GM18508 (cell line): ENCODE data around the gene HACD1.

Experiments
- ATAC-seq: cut with Tn5 transposase; IDR thresholded peaks from one replicate; pipeline ENCODE4 v1.9.1; 2021; ENCODE audit warnings: moderate number of reproducible peaks; ENCODE audit not compliant: insufficient read depth, unreplicated experiment

HACD1 gene, protein sequence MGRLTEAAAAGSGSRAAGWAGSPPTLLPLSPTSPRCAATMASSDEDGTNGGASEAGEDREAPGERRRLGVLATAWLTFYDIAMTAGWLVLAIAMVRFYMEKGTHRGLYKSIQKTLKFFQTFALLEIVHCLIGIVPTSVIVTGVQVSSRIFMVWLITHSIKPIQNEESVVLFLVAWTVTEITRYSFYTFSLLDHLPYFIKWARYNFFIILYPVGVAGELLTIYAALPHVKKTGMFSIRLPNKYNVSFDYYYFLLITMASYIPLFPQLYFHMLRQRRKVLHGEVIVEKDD

DNA sequence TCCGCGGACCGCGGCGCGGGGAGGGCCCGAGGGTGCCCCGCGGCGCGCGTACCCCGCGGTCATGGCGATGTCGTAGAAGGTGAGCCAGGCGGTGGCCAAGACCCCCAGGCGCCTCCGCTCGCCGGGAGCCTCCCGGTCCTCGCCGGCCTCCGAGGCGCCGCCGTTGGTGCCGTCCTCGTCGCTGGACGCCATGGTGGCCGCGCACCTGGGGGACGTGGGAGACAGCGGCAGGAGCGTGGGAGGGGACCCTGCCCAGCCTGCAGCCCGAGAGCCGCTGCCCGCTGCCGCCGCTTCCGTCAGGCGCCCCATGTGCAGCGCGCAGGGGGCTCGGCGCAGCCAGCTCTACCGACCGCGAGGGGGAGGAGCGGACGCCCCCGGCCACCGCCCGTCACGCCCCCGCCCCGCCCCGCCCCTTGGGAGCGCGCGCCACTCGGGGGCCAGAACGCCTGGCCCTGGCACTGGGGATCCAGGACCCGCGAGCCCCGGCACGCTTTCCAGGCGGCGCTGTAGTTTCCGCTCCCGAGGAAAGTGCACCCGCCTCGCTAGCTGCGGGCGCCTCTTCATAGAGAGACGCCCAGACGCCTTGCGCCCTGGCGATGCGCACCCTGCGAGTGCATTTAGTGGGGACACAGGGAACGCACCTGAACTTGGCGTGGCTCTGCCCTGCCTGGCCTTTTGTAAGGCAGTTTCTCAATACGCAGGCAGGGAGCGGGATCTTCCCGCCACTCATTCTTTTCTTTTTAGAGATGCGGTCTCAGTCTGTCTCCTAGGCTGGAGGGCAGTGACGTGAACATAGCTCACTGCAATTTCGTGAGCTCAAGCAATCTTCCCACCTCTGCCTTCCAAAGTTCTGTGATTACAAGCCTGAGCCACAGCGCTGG lies at the start of gene HACD1:
TSS of gene HACD1 (minus strand) at position 344 of the 881 bp plus-strand sequence. CDS start at position 309, 35 bp downstream.
- ATAC-seq = peak; percentile 39

DNA sequence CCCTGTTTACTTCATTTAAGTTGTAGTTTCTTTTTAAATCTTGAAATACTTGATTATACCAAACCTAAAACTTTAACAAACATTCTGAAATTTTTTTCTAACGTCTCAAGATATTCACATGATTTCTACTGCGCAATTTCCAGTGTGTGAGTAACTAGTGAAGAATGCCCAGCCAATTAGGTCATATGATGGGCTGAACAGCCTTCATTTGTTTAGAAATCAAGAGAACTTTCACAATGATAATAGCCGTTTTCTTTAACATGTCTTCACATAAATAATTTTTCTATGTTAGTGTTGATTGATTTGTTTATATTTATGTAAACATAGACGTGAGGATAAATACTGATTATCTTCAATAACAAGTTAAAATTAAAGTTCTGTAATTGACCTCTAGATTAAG lies 48.6 kb upstream of the HACD1 start:
- no peak for ATAC-seq

DNA sequence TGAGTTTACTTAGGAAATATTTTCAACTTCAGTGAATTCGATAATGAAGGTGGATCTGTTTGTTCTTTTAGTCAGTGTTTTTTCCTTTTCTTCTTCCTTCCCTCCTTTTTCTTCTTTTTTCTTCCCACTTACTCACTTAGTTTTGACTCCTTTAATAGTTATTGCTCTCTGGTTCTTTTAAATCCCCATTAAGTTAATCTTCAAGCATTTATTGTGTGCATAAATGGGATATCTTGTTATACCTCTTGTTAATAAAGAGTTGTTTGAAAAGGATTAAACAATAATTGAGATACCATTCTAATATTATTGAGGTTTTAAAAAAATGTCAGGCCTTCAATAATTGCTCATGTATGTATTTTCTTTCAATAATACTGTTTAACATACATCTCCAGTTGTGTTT lies 46.3 kb upstream of the HACD1 start:
- ATAC-seq = no peak

DNA sequence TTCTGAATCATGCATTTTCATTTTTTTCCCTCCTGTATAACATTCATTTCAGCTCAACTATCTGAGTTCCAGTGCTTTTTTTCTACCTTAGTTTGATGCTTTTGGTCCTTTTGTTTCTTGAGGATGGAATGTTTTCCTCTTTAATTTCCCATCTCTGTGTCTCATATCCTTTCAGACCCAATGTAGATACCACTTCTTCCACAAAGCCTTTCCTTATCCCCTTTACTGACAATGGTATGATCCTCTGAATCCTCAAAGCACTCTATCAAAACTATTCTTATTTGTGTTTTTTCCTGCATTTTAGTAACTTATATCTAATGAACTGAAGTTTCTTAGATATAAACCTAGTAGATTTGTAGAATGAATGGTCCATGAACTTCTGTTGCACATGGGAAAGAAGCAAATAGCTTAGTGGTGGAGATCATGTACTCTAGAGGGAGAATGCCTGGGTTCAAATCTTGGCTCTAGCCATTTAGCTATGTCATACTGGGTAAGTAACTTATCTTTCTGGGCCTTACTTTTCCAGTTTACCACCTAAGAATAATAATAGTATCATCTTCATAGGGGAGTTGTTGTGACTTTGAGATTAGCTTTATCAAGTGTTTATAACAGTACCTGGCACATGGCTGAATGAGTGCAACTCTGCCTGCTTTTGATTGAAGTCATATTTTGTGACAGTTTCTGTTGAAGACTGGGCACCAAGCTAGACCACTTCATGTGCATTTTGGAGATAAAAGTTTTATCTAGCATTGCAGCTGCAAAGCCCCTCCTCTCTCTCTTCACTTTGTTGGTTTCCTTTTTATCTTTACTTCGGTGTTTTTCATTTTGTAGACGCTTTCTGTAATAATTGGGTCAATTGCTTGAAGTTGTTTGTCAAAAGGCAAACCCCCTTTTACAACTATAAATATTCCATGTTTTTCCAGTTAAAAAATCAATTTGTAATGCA lies 45.3 kb upstream of the HACD1 start:
- ATAC-seq = no peak

DNA sequence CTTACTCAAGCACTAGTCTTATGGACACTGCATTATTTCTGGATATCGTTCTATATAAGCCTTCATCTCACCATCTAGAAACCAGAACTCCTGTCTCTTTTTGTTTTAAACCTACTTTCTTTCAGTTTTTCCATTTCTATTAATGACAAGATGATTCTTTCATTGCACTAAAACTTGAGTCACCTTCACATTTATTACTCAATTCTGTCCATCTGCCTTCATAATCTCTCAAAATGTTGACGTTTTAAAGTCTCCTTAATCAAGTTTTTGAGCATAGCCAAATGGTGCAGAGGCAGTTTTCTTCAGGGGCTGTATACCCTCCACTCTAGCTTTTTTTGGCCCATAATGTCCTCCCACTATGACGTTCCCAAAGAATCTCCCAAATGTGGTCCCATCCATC lies 44.3 kb upstream of the HACD1 start:
- no peak for ATAC-seq

DNA sequence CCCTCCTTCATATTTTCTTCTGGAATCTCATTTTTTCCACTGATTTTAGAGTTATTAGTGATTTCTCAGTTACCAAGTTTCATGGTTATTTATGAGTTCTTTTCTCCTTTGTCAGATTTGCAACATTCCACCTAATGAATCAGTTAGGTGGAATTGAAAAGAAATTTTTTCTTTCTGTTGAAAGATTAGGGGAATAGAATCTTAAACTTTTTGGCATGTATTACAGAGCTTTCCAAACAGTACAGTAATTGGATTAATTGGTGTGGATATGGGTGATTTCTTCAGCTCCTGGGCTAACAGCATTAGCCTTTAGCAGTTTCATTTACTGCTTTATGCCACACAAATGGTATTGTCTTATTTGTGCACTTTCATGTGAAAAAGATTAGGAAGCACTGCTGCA lies 43.7 kb upstream of the HACD1 start:
- ATAC-seq = no peak

DNA sequence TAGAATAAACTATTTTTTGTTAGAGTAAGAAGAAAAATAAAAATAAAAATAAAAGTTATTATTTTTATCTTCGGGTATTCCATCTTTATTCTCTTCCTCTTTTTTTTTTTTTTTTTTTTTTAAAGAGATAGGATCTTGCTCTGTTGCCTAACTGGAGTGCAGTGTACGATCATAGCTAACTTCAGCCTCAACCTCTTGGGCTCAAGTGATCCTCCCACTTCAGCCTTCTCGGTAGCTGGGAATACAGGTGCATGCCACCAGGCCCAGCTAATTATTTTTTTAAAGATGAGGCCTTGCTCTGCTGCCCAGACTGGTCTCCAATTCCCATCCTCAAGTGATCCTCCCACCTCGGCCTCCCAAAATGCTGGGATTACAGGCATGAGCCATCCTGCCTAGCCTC lies 42.2 kb upstream of the HACD1 start:
- no peak for ATAC-seq

DNA sequence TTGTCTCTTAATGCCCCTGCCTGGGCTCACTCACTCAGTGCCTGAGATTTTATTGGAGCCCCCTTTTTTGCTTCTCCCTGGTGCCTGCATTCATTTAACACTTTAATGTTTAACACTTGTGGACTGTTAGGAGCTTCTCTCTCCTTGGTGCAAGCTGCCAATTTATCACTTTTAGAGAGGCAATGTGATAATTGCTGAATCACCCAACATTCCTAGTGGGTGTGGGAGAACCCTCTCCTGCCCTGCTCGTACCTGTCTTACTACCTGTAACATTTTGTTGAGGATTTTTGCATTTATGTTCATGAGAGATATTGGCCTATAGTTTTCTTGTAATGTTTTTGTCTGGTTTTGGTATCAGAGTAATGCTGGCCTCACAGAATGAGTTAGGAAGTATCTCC lies 39.9 kb upstream of the HACD1 start:
- no peak for ATAC-seq

DNA sequence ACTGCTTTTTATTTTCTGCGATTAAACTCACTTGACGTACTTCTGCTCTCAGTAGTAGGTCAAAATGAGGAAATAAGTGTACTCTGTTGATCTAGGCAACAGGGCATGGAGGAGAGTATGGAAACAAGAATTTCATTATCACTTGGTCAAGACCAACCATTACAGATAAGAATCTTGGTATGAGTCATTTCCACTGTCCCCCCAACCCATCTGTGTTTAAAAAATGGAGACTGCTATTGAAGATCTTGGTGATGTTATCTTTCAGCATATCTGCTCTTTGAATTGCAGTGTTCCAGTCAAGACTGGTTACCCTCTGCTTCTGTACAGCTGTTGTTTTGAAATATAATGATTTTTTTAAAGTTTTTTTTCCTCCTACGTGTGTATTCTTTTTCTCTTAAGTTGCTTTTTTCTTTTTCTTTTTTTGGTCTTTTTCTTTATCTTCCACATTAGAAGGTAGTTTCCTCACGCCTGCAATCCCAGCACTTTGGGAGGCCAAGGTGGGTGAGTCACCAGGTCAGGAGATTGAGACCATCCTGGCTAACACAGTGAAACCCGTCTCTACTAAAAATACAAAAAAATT lies 38.5 kb upstream of the HACD1 start:
- peak; percentile 90 for ATAC-seq

DNA sequence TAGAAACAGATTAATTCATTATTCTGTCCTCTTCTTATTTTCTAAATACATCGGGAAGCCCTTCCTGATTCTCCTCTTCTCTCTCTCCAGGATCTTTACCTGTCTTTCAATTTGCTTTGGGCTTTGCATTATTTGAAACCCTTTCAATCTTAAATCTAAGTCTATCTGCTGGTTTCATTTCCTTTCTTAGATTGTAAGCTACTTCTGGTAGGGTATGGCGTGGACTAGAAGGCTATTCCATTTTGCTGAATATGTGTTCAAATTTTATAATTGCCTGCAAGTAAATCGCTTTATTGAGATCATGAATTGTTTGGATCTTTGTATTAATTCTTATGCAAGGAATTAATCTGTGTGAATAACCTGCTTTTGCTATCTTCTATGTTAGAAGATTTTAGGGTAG lies 37.8 kb upstream of the HACD1 start:
- no peak for ATAC-seq

DNA sequence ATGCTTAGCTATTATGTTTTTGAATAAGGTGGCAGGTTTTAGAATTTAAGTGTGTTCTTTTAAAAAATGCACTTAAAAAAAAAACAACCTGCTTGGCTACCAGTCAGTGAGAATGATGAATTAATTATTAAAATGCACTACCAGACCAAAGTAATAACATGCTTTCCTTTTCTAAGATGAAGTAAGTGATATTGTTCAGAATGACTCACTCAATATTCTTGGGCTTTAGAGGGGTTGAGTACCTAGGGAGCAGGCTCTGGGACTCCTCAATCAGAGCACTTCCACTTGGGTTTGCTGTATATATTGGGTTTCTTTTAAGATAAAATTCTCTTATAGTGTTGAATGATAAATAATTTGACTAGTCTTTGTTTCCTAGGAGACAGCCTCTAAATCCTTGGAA lies 35.4 kb upstream of the HACD1 start:
- ATAC-seq = peak; percentile 46

DNA sequence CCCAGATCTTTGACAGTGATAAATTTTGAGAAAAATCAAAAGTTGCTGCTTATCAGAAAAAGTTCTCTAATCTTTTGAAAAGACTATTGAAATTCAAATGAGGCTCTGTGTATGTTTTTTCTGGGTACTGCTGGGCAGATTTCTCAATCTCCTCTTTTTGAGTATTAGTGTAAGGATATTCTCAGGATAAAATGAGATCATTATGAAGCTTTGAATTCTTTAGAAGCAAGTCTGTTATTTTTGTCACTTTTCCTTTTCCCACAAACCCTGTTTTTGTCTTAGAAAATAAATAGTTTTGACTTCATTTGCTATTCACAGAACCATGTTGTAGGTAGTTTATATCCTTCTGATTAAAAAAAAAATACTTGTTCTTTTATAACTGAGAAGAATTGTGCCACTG lies 34.7 kb upstream of the HACD1 start:
- ATAC-seq = no peak

DNA sequence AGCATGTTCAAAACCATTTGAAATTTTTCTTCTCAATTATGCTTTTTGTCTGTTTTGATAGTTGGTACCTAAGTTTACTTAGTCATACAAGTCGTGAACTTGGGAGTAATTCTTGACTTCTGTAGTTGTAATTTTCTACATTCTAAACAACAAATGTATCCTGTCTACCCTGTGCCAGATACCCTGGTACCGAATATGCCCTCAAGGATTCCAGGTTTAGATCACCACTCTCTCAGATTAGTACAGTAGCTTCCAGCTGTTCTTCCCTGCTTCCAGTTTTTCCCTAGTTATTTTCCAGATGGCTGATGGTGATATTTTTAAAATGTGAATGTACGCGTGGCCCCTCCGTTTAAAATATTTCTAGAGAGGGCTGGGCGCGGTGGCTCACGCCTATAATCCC lies 33.2 kb upstream of the HACD1 start:
- ATAC-seq = no peak

DNA sequence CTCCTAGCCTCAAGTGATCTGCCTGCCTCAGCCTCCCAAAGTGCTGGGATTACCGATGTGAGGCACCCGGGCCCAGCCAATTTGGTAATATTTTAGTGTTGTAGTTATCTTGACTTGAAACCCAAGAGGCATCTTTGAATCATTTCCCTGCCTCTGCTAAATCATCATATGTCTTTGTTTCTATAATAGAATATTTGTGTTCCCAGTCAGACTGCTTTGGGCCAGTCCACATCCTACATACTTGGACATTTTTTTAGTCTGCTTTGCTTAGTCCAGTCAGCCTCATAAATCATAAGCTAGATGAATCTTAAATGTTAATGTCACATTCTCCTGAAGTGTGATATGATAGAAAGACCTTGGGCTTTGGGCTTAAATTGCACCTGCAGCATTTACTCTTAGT lies 32.7 kb upstream of the HACD1 start:
- ATAC-seq = no peak

DNA sequence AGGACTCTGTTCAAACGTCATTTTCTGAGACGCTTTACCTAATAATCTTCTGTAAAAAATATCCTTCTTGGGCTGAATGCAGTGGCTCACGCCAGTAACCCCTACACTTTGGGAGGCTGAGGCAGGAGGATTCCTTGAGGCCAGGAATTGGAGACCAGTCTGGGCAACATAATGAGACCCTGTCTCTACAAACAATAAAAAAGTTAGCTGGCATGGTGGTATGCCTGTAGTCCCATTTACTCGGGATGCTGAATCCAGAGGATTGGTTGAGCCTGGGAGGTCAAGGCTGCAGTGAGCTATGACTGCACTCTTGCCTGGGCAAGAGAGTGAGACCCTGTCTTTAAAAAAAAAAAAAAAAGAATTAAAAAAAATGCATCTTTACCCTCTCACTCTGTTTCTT lies 31.9 kb upstream of the HACD1 start:
- ATAC-seq = no peak

DNA sequence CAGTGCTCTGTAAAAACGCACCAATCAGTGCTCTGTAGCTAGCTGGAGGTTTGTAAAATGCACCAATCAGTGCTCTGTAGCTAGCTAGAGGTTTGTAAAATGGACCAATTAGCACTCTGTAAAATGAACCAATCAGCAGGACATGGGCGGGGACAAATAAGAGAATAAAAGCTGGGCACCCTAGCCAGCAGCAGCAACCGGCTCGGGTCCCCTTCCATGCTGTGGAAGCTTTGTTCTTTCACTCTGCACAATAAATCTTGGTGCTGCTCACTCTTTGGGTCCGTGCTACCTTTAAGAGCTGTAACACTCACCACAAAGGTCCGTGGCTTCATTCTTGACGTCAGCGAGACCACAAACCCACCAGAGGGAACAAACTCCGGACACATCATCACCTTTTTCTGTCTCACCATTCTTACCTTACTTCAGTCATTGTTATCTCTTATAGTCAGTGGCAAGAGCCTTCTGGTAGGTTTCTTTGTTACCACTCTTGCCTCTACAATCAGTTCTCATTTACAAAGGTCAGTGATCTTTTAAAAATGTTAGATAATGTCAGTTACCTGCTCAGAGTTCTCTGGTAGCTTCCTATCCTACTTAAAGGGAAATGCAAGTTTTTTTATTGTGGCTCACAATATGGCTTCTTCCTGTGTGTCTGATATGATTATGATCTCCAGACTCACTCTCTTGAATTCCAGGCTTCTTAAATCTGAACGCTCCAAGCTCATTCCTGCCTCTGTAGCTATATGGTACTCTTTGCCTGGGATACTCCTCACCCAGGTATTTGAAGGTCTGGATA lies 31.3 kb upstream of the HACD1 start:
- no peak for ATAC-seq

DNA sequence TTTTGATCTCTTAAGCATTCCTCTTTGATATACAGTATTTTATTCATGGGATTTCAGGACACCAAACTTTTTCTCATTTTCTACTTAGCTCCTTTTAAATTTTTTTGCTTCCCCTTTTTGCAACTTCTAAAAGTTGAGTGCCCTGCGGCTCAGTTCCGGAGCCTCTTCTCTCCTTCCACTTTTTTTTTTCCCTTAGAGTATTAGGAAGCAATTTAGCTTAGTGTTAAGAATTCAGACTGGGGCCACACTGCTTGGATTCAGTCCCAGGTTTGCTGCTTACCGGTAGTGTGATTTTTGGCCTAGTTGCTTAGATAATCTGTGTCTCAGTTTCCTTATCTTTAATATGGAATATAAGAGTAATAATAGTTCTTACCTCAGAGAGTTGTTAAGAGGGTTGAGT lies 30.2 kb upstream of the HACD1 start:
- no peak for ATAC-seq

DNA sequence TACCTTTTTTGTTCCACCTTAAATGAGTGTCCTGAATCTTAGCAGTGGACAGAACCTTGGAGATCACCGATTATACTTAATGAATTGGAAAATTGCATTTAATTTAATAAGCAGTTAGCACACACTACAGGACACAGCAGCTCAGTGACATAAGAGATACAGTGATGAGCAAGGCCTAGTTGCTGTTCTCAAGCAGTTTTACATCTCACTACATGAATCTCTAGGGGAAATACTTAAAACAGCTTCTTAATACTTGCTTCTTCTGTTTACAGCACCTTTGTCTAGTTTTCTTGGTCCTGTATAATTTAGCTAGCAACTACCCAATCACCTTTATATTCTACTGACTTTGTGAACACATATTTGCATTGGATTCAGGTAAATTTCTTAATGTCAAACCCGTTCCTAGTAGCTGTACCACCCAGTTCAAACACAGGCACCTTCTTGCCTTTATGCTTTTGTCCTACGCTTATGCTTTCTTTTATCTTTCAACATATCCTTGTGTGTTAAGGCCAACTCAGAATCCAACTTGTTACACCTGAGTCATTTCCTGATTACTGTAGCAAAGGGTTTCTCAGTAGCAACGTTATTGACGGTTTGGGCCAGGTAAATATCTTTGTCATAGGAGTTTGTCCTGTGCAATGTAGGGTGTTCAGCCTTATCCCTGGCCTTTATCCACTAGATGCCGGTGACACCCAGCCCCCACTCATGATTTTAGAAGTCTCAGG lies 28.6 kb upstream of the HACD1 start:
- no peak for ATAC-seq

DNA sequence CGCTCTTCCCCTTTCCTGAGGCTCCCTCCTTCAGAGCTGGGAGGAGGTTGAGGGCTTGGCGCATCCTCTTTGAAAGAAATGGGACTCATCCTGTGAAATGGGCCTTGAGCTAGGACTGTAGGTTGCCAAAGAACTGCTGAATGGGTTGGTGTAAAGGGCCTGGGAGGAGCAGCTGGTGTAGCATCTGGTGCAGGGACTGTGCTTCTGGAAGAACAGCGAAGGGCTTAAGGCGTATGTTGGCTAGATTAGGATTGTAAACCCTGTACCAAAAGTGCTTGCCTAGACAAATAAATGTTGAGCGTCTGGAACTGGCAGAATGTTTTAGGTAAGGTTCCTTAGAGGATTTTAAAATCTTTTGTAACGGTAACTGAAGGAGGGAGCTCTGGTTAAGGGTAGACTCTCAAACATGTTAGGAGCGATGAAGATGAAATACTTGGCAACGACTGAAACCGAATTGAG lies 27.3 kb upstream of the HACD1 start:
- ATAC-seq = peak; percentile 23
